GM06990 (cell line): Measurements from ENCODE around the gene ACOX2.

Source experiments
- DNase-seq: peaks from one replicate; pipeline ENCODE4 v3.0.0-alpha.2; 2011; ENCODE audit not compliant: insufficient read length; ENCODE audit errors: extremely low read depth
- H3K27me3 ChIP-seq: replicated peaks from 2 replicates; pipeline ENCODE4 v1.6.0; 2011; ENCODE audit warnings: low read length; ENCODE audit not compliant: control insufficient read depth, insufficient read depth
- H3K36me3 ChIP-seq: 2 replicates; pipeline ENCODE4 v1.5.1; 2011; ENCODE audit warnings: low read length; ENCODE audit not compliant: control insufficient read depth, insufficient read depth
- H3K4me3 ChIP-seq: replicated peaks from 2 replicates; pipeline ENCODE4 v1.5.1; 2011; ENCODE audit warnings: low read depth, mild to moderate bottlenecking, control low read depth, low read length
- CTCF ChIP-seq: IDR thresholded peaks from 2 replicates; pipeline ENCODE4 v1.5.1; 2011; ENCODE audit warnings: low read length, control low read depth, mild to moderate bottlenecking, inconsistent platforms; ENCODE audit not compliant: insufficient read depth, poor library complexity, severe bottlenecking

The ACOX2 gene

GRCh38 chr3:58560771-58561311 lies 23.9 kb upstream of the ACOX2 start:
- no peaks in the 10 kb centered on the region; the same call in 1 of the 2 replicates for H3K27me3 ChIP-seq
- H3K4me3 ChIP-seq = no peak overlapping the region
- no peak for DNase-seq
- no peaks in the 10 kb centered on the region for H3K36me3 ChIP-seq
- TF ChIP-seq CTCF = no peak

- Histone ChIP-seq H3K36me3 (no peaks in the 10 kb centered on the region), H3K27me3 (no peaks in the 10 kb centered on the region; the same call in 1 of the 2 replicates), H3K4me3 (no peak overlapping the region)
- no peak for DNase-seq
- no peak for TF ChIP-seq CTCF
Measured at GRCh38 chr3:58559586-58559985, 22.6 kb upstream of the ACOX2 start.

GRCh38 chr3:58557491-58557890 lies 20.5 kb upstream of the ACOX2 start:
- Histone ChIP-seq H3K4me3 (no peak overlapping the region), H3K36me3 (no peaks in the 10 kb centered on the region), H3K27me3 (no peaks in the 10 kb centered on the region; the same call in 1 of the 2 replicates)
- DNase-seq = no peak
- TF ChIP-seq CTCF = no peak

GRCh38 chr3:58556761-58557221 lies 19.8 kb upstream of the ACOX2 start:
- H3K36me3 ChIP-seq = no peaks in the 10 kb centered on the region
- no peak for DNase-seq
- no peak for TF ChIP-seq CTCF

GRCh38 chr3:58556001-58556400 lies 19.0 kb upstream of the ACOX2 start:
- TF ChIP-seq CTCF = no peak
- H3K36me3 ChIP-seq = no peaks in the 10 kb centered on the region
- H3K27me3 ChIP-seq = no peaks in the 10 kb centered on the region; the same call in 1 of the 2 replicates
- no peak overlapping the region for H3K4me3 ChIP-seq
- no peak for DNase-seq

More at GRCh38 chr3:58556761-58557221, 19.8 kb upstream of the ACOX2 start:
- Histone ChIP-seq H3K27me3 (no peaks in the 10 kb centered on the region; the same call in 1 of the 2 replicates), H3K4me3 (no peak overlapping the region)

GRCh38 chr3:58555203-58555602 lies 18.2 kb upstream of the ACOX2 start:
- DNase-seq = no peak
- Histone ChIP-seq H3K27me3 (no peaks in the 10 kb centered on the region; the same call in 1 of the 2 replicates), H3K4me3 (no peak overlapping the region), H3K36me3 (no peaks in the 10 kb centered on the region)
- no peak for TF ChIP-seq CTCF
